IPS-20b (cell line): ENCODE data around the gene MBP.
"Not testable (repeated sequence)": the region's sequence is repeated elsewhere in the genome, so short reads cannot be mapped to it uniquely, and the experiment has no call there.

Experiments used
- H3K27ac ChIP-seq: one replicate; pipeline ENCODE4 v1.5.1; 2013; ENCODE audit warnings: low read length
- H3K27me3 ChIP-seq: 2 replicates; pipeline ENCODE4 v1.6.1; 2013; ENCODE audit warnings: mild to moderate bottlenecking, low read length, inconsistent platforms; ENCODE audit not compliant: insufficient read depth
- H3K36me3 ChIP-seq: 2 replicates; pipeline ENCODE4 v1.6.1; 2013; ENCODE audit warnings: low read depth, mild to moderate bottlenecking, inconsistent platforms, low read length, moderate library complexity; ENCODE audit not compliant: insufficient read depth
- H3K4me1 ChIP-seq: 2 replicates; pipeline ENCODE4 v1.6.1; 2013; ENCODE audit warnings: mild to moderate bottlenecking, control low read depth, inconsistent platforms, low read length, moderate library complexity; ENCODE audit not compliant: insufficient read depth
- H3K4me3 ChIP-seq: 2 replicates; pipeline ENCODE4 v1.5.1; 2013; ENCODE audit warnings: mild to moderate bottlenecking, low read length, inconsistent platforms
- H3K9ac ChIP-seq: 2 replicates; pipeline ENCODE4 v1.6.1; 2013; ENCODE audit warnings: low read depth, mild to moderate bottlenecking, inconsistent platforms, low read length, moderate library complexity
- H3K9me3 ChIP-seq: 2 replicates; pipeline ENCODE4 v1.6.1; 2013; ENCODE audit warnings: mild to moderate bottlenecking, low read depth, low read length, inconsistent platforms; ENCODE audit not compliant: insufficient read depth

Gene MBP

DNA sequence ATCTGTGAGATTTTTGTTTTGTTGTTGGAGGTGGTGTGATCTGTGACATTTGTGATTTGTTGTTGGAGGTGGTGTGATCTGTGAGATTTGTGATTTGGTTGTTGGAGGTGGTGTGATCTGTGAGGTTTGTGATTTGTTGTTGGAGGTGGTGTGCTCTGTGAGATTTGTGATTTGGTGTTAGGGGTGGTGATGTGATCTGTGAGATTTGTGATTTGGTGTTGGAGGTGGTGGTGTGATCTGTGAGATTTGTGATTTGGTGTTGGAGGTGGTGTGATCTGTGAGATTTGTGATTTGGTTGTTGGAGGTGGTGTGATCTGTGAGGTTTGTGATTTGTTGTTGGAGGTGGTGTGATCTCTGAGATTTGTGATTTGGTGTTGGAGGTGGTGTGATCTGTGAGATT is 165.3 kb downstream of the MBP start:
- peaks cover 22% of the 10 kb centered on the region for H3K4me1 ChIP-seq
- H3K27me3 ChIP-seq, H3K36me3 ChIP-seq, H3K9me3 ChIP-seq: not testable (repeated sequence)
- H3K4me3 ChIP-seq, result peak overlapping the region; percentile 9; the same call in 1 of the 2 replicates
- H3K27ac ChIP-seq, result peak overlapping the region; percentile 93
- peak overlapping the region; percentile 69; the same call in 1 of the 2 replicates for H3K9ac ChIP-seq

DNA sequence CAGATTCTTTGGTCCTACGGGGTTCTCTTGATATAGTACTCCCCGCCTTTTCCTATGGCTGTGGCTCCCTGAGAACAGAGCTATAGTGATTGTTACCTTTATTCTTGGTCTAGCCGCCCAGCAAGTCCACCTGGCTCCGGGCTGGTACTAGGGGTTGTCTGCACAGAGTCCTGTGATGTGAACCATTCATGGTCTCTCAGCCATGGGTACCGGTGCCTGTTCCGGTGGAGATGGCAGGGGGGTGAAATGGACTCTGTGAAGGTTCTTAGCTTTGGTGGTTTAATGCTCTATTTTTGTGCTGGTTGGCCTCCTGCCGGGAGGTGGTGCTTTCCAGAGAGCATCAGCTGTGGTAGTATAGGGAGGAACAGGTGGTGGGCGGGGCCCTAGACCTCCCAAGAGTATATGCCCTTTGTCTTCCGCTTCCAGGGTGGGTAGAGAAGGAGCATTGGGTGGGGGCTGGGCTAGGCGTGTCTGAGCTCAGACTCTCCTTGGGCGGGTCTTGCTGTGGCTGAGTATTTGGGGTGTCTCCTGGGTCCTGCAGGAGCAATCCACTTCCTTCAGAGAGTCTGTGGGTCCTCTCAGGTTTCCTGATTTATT is 166.9 kb downstream of the MBP start:
- peak overlapping the region; percentile 20; the same call in 1 of the 2 replicates for H3K9ac ChIP-seq
- peaks cover 12% of the 10 kb centered on the region; the same call in 1 of the 2 replicates for H3K36me3 ChIP-seq
- H3K4me3 ChIP-seq, H3K27me3 ChIP-seq, H3K9me3 ChIP-seq: not testable (repeated sequence)
- peaks cover 20% of the 10 kb centered on the region; the same call in 1 of the 2 replicates for H3K4me1 ChIP-seq
- H3K27ac ChIP-seq, result peak overlapping the region; percentile 57

DNA sequence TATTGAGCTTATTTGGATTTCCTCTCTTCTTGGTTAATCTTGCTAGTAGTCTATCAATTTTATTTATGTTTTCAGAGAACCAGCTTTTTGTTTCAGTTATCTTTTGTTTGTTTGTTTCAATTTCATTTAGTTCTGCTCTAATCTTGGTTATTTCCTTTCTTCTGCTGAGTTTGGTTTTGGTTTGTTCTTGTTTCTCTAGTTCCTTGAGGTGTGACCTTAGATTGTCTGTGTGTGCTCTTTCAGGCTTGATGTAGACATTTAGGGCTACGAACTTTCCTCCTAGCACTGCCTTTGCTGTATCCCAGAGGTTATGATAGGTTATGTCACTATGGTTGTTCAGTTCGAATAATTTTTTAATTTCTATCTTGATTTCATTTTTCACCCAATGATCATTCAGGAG is 168.6 kb downstream of the MBP start:
- H3K4me1 ChIP-seq, result peaks cover 17% of the 10 kb centered on the region; the same call in 1 of the 2 replicates

DNA sequence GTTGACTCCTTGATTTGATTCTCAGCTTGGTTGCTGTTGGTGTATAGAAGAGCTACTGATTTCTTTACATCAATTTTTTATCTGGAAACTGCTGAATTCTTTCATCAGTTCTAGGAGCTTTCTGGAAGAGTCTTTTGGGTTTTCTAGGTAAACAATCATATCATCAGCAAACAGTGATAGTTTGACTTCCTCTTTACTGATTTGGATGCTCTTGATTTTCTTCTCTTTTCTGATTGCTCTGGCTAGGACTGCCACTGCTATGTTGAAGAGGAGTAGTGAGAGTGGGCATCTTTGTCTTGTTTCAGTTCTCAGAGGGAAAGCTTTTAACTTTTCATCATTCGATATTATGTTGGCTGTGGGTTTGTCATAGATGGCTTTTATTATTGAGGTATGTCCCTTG is 169.7 kb downstream of the MBP start:
- H3K27me3 ChIP-seq, result no peaks in the 10 kb centered on the region
- H3K9ac ChIP-seq, result no peak overlapping the region
- H3K36me3 ChIP-seq, result peaks cover 16% of the 10 kb centered on the region
- H3K4me1 ChIP-seq, result peaks cover 10% of the 10 kb centered on the region; the same call in 1 of the 2 replicates
- no peak overlapping the region for H3K27ac ChIP-seq
- peaks cover 9% of the 10 kb centered on the region; the same call in 1 of the 2 replicates for H3K9me3 ChIP-seq
- no peak overlapping the region for H3K4me3 ChIP-seq

More for the DNA sequence above, 168.6 kb downstream of the MBP start:
- Histone ChIP-seq H3K27me3 (no peaks in the 10 kb centered on the region), H3K4me3 (no peak overlapping the region), H3K36me3 (peaks cover 16% of the 10 kb centered on the region), H3K9ac (no peak overlapping the region), H3K9me3 (peaks cover 9% of the 10 kb centered on the region; the same call in 1 of the 2 replicates), H3K27ac (no peak overlapping the region)

DNA sequence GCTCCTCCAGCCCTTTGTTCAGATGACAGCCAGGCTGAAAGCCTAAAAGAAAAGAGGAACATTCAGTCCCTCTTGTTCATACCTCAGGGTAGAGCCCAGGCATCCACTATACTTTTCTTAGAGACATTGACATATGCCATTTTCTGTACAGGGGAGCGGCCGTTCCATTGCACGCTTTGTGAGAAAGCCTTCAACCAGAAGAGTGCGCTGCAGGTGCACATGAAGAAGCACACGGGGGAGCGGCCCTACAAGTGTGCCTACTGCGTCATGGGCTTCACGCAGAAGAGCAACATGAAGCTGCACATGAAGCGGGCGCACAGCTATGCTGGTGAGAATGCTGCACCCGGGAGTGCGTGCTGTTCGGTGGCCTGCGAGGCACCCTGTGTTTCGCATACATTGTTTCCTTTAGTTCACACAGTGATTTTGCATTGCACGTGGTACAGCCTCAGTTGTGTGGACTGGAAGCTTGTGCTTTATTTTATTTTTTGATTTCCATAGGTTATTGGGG is 172.0 kb downstream of the MBP start:
- Histone ChIP-seq H3K9me3 (no peaks in the 10 kb centered on the region), H3K27ac (no peak overlapping the region), H3K4me1 (peaks cover 4% of the 10 kb centered on the region; the same call in 1 of the 2 replicates), H3K27me3 (no peaks in the 10 kb centered on the region), H3K4me3 (no peak overlapping the region), H3K9ac (no peak overlapping the region), H3K36me3 (peaks cover 10% of the 10 kb centered on the region)

DNA sequence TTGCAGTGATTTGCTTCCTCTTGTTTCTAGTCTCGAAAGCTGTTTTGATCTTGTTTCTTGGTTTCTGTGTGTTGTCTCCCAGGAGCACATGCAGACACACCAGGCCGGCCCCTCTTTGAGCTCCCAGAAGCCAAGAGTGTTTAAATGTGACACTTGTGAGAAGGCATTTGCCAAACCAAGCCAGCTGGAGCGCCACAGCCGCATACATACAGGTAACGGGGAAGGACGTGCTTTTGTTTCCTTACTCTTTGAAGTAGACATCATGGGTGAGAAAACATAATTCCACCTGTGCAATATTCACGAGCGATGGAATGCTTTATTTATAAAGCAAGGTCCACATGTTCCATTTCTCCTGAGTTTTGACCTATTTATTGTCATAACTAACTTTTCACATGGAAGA is 173.0 kb downstream of the MBP start:
- Histone ChIP-seq H3K4me1 (no peaks in the 10 kb centered on the region), H3K9me3 (no peaks in the 10 kb centered on the region), H3K9ac (no peak overlapping the region), H3K27ac (no peak overlapping the region), H3K36me3 (peaks cover 10% of the 10 kb centered on the region), H3K27me3 (no peaks in the 10 kb centered on the region), H3K4me3 (no peak overlapping the region)

DNA sequence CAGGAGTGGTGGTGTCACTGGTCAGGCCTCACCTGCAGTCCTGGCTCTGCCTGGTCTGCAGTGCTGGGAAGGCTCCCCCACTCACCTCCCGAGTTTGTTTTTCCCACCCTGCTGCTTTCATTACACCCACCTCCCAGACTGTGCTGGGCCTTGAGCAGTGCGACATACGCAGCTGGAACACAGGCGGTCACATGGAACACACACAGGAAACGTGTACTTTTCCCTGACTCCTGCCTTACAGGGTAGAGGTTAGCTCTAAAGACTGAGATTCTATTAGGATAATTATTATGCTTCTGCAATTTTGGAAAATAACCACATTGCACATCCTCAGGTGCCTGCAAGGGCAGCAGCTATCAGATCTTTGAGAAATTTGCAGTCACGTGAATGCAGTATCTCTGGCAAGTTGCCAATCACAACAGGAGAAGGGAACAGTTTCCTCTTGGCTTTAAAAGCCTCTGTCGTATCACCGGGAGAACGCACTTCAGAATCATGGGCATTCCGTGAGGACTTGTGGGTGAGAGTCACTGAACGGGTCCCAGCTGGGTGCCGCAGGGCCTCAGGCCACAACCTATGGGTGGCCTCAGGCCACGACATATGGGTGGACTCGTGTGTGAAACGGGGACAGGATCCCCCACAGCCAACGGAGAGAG is 173.8 kb downstream of the MBP start:
- Histone ChIP-seq H3K4me1 (no peaks in the 10 kb centered on the region), H3K27ac (no peak overlapping the region), H3K9me3 (no peaks in the 10 kb centered on the region), H3K4me3 (no peak overlapping the region), H3K36me3 (peaks cover 10% of the 10 kb centered on the region), H3K9ac (no peak overlapping the region), H3K27me3 (no peaks in the 10 kb centered on the region)

DNA sequence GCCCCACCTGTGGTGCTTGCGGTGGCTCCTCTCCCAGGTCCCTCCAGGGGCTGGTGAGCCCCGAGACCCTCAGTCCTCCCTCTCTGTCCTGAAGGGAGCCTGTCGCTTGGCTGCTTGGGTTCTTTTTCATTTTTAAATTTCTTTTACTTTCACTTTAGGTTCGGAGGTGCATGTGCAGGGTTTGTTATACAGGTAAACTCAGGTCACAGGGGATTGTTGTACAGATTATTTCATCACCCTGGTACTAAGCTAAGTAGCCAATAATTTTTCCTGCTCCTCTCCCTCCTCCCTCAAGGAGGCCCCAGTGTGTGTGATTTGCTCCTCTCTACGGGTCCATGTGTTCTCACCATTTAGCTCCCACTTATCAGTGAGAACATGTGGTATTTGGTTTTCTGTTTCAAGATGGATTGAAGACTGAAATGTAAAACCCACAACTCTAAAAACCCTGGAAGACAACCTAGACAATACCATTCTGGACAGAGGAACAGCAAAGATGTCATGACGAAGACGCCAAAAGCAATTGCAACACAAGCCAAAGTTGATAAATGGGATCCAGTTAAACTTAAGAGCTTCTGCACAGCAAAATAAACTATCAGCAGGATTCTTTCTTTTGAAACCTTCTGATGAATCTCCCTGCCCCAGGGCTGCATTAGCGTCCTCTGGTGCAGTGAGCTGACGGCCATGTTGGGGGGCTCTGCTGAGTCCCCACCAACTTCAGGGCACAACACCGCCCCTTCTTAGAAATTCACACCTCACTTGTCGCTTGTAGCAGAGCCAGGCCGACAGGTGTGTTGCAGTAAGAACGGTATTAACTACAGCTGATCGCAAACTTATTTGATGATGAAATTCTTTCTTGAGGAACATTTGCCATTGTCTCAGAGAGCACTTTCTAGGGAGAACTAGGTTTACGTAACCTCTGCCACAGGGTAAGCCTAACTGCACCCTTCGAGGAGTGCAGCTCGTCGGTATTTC is 174.9 kb downstream of the MBP start:
- Histone ChIP-seq H3K27me3 (no peaks in the 10 kb centered on the region), H3K9ac (no peak overlapping the region), H3K4me1 (no peaks in the 10 kb centered on the region), H3K36me3 (peaks cover 17% of the 10 kb centered on the region), H3K27ac (no peak overlapping the region), H3K4me3 (no peak overlapping the region), H3K9me3 (no peaks in the 10 kb centered on the region)

DNA sequence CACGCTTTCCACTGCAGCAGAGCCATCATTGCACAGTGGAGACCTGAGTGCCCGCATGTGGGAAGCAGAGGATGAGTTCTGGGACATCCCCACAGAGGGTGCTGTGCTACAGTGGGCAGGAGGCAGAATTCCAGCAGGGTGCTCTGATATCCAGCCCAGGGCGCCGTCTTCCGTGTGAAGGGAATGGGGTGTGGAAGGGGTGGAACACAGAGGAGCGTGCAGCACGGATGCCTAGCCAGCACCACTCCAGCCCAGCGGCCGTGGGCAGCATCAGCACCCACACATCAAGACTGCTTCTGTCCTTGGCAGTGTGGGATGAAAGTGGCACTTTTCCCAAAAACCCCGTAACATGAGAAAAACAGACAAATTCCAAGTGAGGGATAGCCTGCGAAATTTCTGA is 175.9 kb downstream of the MBP start:
- Histone ChIP-seq H3K27me3 (no peaks in the 10 kb centered on the region), H3K4me1 (no peaks in the 10 kb centered on the region), H3K4me3 (no peak overlapping the region), H3K9ac (no peak overlapping the region), H3K9me3 (no peaks in the 10 kb centered on the region), H3K36me3 (peaks cover 25% of the 10 kb centered on the region), H3K27ac (no peak overlapping the region)

DNA sequence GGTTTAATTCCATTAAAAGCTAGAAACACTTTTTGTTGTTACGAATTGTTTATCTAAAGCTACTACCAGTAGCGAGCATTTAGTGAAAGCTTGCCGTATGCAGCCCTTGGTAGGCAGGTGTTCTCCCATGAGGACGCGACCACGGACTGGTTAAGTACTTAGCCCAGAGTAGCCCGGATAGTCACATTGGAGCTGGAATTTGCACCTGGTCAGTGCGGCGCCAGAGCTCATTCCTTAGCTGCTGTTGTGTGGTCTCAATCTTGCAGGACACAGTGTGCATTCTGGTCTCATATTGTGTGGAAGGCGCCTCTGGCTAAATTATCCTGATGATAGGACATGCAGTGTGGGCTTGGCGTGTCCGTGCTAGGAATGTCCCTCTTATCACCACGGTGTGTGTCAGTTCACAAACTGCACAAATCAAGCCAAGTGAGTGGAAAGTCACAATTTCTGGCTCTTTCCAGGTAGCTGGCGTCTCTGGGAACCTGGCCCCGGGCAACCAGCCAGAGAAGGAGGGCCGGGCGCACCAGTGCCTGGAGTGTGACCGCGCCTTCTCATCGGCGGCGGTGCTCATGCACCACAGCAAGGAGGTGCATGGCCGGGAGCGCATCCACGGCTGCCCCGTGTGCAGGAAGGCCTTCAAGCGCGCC is 176.9 kb downstream of the MBP start:
- no peak overlapping the region for H3K4me3 ChIP-seq
- no peaks in the 10 kb centered on the region for H3K4me1 ChIP-seq
- H3K27ac ChIP-seq, result no peak overlapping the region
- no peak overlapping the region for H3K9ac ChIP-seq
- no peaks in the 10 kb centered on the region for H3K27me3 ChIP-seq
- no peaks in the 10 kb centered on the region for H3K9me3 ChIP-seq
- H3K36me3 ChIP-seq, result peaks cover 22% of the 10 kb centered on the region

DNA sequence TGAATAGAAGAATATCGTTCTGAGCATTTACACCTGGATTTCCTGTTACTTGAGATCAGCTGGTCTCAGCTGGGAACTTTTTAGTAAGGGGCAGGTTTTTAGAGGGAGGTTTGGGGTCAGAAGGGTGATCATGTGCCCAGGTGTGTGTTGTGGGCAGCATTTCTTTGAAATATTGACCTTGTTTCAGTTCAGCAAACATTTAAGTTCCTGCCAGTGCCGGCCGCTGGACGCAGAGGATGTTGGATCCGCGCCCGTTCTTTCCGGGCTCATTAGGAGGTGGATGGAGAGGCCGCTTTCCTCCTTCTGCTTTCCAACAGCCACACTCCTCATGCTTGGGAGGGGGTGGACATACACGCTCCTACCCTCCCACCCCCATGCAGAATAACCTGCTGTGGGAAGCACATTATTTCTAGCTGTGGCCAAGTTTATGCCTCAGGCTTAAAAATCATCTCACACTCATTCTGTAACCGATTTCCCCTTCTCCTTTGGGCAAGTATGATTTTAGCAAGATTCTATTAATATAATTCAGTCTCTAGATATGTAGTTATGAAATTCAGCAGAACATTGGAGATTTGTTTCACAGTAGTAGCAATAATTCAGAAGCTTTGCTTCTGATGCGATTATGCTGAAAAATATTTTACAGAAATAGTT is 178.9 kb downstream of the MBP start:
- Histone ChIP-seq H3K27ac (no peak overlapping the region), H3K9ac (no peak overlapping the region), H3K4me3 (no peak overlapping the region), H3K36me3 (peaks cover 29% of the 10 kb centered on the region; the same call in 1 of the 2 replicates), H3K27me3 (no peaks in the 10 kb centered on the region), H3K9me3 (no peaks in the 10 kb centered on the region), H3K4me1 (no peaks in the 10 kb centered on the region)
